Epidermal melanocyte (primary cell): ENCODE data around the gene PLEKHA6.
A peak's percentile ranks its signal among the peaks of the same experiment; 100 is the strongest.

Experiments used
- DNase-seq: peaks from one replicate; pipeline ENCODE4 v3.0.0; 2011; ENCODE audit warnings: low spot score; ENCODE audit not compliant: insufficient read length

PLEKHA6 gene

DNA sequence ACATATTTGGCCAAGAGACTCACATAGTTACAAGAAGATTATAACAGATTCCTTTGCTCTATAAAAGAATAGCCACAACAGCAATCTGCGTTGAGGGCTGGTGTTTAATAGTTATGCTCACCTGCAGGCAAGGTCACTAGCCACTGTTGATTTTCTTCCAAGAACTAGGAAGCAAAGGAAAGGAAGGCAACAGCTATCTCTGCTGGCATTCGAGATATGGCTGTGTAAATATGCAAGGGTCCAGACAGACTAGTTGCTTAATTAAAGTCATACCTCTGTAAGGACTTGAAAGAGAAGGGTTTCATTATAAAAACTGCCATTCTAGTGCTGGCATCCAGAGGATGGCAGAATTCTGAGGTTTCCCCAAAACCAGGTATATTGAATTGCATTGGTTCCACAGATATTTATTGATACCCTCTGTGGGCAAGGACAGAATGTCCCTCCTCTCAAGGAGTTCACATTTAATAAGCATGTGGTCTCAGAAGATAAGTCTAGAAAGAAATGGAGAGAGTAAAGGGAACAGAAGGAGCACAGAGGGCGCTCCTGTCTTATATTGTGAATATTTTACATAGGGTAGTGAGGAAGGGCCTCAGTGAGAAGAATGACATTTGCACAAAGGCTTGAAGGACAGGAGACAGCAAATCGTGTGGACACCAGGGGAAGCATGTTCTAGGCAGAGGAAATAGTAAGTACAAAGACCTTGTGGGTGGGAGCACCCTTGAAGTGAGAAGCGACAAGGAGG is 23.6 kb upstream of the PLEKHA6 start:
- no peak for DNase-seq

DNA sequence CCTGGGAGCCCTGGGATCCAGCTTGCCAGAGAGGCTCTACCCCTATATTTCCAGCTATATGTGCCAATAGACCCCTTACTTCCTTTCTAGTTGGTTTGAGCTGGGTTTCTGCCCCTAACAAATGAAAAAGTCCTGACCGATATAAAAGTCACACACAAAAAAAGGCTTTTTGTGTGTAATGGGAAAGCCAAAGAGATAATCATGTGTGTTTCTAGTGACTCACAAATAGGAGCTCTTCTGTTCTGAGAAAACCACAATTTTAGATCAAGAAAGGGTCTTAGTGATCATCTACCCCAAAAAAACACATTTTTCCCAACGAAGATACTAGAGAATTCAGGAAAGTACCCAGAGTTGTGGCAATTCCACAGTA is 23.0 kb upstream of the PLEKHA6 start:
- peak; percentile 52 for DNase-seq

DNA sequence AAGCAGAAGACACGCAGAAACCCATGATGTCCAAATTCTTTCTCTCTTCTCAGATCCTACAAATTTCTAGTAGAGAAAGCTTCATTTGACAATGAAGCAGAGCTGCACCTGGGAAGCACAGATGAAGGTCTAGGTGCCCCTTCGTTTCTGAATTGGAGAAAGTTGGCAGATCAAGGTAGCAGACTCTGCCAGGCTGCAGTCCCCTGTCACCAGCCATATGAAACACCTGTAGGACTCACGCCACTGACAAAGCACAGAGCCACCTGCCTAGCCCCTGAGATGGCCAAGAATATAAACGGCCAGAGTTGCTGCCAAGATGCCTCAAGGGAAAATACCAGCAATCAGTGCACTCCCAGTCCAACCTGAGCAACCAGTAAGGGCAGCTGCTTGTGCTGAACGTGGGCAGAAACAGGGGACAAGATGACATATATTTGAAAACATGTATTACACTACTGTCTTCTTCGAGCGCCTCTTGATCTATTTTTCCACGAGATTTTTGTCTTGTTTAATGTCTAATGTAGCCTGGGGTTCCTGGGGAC is 20.6 kb upstream of the PLEKHA6 start:
- DNase-seq, result no peak

DNA sequence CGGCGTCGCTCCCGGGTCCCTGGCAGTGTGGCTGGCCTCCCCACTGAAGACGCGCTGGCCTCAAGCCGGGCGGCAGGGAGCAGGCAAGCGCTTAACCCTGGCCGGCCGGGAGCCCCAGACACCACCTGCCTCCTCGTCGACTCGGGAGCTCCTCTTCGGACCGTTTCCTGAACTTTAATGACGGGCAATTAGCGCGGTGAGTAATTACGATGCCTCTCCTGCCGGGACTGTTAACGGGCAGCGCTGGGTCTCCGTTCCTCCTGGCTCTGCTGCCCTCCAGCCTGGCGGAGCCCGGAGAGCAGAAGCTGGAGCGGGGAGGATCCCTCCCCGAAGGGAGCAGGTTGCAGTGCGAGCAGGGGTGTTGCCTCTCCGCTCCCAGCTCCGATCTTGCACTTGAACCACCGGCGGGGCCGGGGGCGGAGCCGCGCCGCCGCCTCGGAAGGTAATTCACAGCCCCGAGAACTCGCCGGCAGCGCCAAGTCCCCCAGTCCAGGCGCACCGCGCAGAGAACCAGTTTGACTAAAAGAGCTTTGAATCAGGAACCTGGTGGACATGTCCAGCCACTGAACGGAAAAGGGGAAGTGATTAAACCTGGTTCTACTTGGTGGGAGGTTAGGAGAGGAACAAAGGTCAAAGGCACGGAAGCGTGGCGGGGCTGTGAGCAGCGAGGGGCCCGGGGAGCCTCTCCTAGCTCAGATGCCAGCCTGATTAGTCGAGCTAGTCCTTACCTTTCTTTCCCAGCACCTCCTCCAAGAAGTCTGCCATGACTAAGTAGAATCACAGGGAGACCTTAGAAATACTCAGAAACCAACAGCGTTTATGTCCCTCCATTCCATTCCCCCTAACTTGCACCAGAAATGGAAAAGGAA is 18.3 kb upstream of the PLEKHA6 start:
- no peak for DNase-seq

DNA sequence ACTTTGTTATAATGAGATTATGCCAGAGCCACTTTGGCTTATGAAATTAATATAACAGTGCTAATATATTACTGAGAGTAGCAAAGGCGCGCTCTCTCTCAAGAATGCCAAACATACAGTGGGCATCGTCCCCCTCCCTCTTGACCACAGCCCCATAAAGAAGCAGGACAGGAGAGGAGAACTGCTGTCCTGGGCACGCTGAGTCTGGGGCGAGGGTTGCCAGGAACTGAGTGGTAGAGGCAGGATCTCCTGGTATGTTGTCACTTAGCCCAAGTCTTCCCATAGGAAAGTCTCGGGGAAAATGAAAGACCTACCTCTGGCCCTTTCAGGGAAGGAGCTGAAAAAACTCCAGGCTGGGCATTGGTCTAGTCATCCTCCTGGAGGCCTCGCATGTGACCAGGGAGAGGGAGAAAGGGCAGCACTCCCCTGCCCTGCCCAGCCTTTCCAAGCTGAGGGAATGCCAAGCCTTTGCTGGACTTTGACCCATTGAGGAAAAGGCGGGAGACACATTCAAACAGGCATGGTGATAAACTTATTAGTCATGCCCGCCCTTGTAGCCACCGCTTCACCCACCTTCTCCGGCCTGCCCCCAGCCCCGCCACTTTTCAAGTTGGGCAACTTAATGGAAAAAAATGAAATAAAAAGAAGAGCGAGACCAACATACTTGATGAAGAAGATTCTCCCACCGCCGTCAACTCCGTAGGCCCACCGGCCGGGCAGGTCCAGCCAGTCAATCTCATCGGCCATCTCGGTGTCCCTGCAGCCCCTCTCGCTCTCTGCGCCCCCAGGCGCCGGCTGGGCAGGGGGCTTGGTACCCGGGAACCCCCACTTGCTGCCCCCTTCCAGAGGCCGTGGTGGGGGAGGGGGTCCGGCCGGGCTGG is 17.4 kb upstream of the PLEKHA6 start:
- no peak for DNase-seq

DNA sequence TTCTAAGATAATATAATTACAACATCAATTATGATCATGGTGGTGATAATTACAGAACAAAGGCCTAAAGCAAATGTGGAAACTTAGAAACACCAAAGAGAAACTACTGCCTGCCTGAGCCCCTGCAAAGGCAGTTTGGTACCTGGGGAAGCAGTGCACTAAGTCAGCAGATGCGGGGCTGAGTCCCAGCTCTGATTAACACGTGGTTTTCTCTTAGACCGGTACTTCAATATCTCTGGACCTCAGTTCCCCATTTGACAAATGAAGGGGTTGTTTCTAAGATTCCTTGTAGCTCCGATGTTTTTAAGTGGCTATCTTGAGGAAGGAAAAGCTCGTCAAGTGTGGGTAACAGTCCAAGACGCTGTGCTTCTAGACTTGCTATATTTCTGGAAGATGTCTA is 16.7 kb upstream of the PLEKHA6 start:
- no peak for DNase-seq

DNA sequence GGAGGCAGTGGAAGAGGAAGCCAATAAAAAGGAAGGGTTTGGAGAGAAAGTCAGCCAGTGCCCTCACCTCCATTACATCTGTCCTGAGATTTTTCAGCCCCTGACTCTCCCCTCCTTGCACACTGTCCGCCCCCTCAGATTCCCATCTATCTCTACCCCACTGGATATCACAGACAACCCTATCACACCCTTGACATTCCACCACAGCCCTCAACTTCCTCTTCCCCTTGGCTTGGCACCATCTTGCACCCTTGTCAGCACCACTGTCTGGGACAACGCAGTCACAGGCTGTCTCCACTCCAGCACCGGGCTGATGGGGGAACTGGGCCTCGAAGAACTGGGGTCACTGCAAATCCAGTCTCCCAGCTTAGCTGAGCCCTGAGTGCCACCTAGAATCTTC is 14.2 kb upstream of the PLEKHA6 start:
- DNase-seq, result no peak

DNA sequence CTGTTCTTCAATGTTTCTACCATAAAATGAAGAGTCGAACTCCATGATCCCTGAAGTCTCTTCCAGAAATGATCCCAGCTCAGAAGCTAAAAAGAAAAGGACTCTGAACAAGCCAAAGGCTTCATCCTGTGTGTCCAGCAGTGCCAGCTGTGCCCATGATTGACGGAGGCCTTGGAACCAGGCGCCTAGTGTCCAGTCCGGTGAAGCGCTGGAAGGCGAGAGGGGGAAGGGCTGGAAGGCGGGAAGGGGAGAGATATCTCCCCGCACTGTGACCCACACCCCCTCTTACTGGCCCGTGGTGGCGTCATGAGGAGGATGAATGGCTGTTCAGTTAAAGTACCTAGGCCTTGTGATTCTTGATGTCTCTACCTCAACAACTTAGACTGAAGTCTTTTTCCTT is 10.4 kb upstream of the PLEKHA6 start:
- no peak for DNase-seq

DNA sequence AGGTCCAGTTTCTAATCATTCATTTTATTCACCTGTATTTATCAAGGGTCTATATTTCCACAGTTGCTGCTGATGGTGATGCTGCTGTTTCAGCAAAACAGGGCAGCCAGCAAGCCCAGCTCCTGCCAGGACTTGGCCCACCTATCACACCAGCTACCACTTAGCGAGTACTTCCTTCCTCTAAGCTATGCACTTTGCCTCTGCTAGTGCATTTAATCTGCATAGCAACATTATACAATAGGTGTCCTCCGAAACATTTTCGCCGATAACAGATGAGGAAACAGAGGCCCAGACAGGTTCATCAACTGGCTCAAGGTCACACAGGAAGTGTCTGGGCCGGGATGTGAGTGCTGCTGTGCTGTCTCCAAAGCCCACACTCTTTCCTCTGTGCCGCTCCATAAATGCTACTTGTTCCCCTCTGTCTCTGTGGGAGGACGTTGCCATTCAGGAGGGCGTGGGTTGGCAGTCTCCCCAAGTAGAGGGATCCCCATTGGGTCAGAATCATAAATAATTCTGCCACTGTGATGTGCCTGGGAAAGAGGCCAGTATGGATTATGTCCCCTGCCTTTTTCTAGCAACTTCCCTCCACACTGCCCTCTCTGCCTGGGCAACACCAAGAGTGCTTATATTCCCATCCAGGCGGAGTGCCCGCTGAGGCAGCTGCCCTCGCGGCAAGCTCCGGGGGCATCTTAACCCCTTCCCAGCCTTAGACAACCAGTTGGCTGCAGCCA is 9.4 kb upstream of the PLEKHA6 start:
- DNase-seq, result no peak

DNA sequence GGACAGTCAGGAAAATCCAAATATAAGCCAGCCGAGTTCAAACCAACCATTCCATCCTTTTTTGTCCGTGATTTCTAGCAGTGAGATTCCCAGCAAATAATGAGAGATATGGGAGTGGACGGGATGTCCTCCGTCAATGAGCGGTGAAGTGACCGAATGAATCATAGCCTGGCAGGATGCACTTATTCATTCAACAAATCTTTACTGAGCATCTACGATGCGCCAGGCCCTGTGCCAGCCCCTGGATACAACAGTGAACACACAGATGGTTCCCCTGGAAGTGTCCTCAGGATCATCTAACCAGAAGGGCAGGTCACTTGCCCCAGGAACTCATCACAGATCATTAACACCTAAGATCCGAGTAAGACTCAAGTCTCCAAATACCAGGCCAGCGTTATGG is 8.2 kb upstream of the PLEKHA6 start:
- DNase-seq, result no peak

DNA sequence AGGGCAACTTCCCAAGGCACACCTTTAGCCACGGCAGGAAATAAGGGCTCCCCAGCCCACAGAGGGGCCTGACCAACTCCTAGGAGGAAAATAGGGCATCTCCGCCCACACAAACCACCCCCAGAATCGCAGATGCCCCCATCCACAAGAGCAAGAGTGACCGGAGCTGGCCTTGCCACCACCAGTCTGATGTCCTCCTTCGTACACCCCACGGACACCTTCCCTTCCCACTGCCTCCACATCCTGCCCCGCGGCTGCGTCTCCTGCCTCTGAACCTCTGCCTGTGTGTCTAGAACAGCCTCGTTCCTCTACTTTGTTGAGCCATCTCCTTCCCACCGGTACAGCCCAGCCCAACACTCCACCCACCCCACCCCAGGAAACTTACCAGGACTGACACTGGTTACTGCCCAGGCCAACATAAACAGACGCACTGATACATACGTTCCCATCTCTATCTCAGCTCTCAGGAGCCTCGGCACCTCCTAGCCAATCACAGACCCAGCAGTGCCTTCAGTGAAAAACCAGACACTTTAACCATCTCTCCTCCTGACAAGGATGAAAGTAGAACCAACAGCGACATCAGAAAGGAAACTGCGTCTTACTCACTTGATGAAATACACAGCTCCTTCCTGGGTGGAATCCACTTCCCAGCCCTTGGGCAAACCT is 7.6 kb upstream of the PLEKHA6 start:
- no peak for DNase-seq

DNA sequence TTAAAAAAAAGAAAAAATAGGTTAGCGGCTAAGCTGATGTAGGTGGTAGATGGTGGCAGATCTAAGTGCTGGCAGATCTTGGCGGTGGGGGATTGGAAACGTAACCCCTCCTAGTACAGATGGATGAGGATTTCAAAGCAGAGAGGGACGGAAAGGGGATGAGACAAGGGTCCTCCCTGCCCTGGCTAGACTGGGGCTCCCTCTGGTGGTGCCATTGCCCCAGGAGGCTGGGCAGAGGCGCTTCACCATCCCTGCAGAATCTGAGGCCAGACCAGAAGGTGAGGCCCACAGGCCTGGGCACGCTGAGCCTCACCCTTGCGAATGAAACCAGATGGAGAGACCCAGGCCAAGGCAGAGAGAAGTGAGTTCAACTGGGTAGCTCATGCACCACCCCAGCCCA is 7.0 kb upstream of the PLEKHA6 start:
- DNase-seq, result no peak

DNA sequence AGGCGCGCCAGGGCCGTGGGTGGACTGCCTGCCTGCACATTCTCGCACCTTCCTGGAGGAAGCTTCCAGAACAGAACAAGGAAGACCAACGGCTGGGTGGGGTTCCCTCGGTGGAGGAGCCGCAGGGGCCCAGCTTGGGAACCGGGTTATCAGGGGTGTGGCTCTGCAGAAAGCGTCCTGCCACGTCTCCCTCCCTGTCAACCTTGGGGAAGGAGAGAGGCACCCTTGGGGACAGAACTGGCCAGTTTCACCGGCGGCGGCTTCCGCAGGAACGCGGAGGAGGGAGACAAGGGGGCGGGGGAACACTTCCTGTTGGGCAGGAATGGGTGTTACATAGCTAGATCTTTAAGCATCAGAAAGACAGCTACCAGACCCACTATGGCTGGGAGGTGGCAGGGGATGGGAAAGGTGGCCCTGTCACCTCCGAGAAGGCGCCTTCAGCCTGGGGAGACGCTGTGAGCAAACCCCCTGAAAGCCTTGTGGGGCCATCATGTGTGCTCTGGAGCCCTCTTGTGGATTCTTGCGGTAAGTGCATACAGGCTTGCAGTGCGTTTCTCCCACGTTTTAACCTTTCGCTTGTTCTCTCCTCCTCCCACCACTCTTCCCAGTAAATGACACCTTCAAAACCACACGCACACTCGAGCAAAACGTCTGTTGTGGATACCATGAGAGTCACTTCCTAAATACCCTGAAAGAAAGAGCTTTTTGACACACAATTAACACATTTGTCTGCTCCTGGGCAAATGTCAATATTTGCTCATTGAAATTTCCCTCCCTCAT is 3.8 kb upstream of the PLEKHA6 start:
- peak; percentile 65 for DNase-seq

DNA sequence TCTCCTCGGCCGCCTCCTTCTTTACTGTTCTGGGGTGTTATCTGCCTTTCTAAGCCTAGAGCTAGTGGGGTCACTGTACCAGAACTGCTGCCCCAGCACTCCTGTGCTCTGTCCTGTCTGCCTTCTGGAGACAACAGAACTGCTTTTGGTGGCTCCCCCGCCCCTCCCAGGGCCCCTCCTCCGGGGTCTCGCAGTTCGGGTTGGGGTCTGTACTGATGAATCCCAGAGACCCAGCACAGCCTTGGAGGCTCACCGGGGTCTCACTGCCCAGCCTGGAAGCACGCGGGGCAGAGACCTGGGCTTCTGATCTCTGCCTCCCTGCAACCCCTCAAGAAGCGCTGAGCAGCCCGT is 3.2 kb upstream of the PLEKHA6 start:
- DNase-seq, result no peak

DNA sequence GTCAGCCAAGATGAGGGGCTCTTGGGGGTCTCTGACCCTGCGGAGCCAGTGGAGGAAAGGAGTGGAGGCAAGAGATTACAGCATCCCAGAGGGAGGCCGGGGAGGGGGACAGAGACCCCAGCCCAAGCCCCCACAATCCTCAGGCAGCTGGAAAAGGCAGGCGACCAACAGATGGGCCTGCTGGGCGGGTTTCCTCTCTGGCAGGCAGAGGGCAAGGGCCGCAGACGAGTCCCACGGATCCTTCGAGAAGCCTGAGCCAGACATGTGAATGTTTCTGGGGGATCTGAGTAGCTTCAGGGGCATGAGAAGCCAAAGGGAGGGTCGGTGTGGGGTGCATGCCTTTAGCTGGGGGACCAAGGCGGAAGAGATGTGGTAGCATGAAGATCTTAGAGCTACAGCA is 2.1 kb upstream of the PLEKHA6 start:
- no peak for DNase-seq

DNA sequence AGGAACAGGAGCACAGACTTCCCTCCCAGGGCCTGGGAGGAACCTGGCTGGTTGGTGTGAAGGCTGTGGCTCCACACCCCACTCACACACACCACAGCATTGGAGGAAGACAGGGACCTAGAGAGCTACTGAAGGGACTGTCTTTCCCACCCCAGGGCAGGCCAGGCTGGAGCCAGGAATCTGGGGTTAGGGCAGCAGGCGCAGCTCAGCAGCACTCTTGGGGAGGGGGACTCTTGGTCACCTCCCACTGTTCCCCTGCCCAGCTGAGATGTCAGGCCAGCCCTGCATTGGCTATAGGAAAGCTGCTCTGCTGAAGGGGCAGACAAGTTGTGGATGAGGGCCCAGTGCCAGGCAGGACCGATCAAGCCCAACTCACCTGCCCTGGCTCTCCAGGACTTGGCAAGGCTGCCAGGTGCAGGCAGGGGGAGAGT is 1.6 kb upstream of the PLEKHA6 start:
- DNase-seq, result no peak

DNA sequence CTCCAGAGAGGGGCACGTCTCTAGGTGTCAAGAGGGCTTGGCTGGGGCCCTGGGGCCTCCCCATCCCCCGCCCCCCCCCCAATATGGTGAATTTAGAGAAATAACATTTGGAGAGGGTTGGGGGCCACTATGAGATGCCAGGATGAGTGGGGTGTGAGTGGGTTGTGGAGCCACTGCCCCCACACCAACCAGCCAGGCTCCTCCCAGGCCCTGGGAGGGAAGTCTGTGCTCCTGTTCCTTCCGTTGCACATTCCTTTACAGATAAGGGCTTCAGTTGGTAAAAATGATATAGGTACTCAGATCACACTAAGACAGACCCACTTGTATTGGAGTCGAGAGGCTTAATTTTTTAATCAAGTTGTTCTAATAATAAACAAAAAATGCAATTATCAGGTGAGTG is 585 bp upstream of the PLEKHA6 start:
- no peak for DNase-seq

DNA sequence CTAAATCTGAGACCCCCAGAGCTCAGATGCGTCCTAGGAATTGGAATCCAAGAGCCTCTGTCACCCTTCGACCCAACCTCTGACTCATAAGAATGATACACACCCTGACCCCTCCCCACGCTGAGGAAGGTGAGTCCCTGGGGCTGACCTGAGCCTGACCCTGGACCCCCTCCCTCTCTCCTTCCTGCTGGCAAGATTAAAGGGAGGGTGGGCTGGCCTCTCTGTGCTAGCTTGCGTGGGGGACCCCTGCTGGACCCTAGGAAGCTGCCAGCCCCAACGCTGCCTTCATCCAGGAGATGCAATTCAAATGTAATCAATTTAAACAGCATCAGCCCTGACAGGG is 627 bp downstream of the PLEKHA6 start:
- no peak for DNase-seq

DNA sequence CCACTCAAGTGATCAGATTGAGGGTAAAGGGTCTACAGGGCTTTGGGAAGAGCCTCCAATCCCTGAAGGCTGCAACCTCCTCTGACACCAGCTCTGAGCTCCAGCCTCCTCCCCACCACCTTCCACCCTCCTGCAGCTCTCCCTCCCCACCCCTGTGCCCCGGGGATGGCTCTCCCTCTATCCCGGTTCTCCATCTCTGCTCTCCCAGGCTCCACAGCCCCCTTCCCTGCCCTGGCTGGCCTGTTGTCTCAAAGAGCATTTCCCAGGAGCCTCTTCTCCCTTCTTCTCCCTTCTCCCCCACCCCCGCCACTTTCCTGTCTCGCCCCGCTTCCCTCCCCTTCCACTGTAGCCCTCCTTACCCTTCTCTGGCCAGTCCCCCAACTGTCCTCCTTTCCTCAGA is 1.1 kb downstream of the PLEKHA6 start:
- no peak for DNase-seq
